Activated CD8-positive, alpha-beta T cell treated with anti-CD3 and anti-CD28 coated beads for 36 hours (primary cell): ENCODE measurements around the gene FAF1. TPM values are rescaled to one million over a fixed set of nuclear protein-coding genes. Genes with fewer than 3 reads are reported as not detected.
"Not testable (repeated sequence)": the region's sequence is repeated elsewhere in the genome, so short reads cannot be mapped to it uniquely, and the experiment has no call there.

Experiments
- ATAC-seq: fragments of 200-7000 bp; cut with Tn5 transposase; one replicate; pipeline ENCODE4 v1.10.0; 2021; ENCODE audit warnings: mild to moderate bottlenecking, moderate library complexity
- CTCF ChIA-PET: fragments of 350-600 bp; sonication (Branson Sonifier 250); formaldehyde crosslinking; loops from one replicate; lab custom pipeline; 2021; ENCODE audit warnings: antibody characterized with exemption; lab: Charles Lee
- POLR2A ChIA-PET: fragments of 350-600 bp; sonication (Branson Sonifier 250); formaldehyde crosslinking; loops from one replicate; lab custom pipeline; 2021; ENCODE audit warnings: antibody characterized with exemption; lab: Charles Lee
- DNase-seq: peaks from one replicate; pipeline ENCODE4 v3.0.0-alpha.2; 2020
- H3K27ac Mint-ChIP-seq: one replicate; pipeline ENCODE4 v1.8.0; 2021; ENCODE audit warnings: mild to moderate bottlenecking, mixed read lengths
- H3K27me3 Mint-ChIP-seq: one replicate; pipeline ENCODE4 v1.8.0; 2021; ENCODE audit warnings: mixed read lengths
- H3K36me3 Mint-ChIP-seq: one replicate; pipeline ENCODE4 v1.8.0; 2021; ENCODE audit warnings: low read depth, mixed read lengths
- H3K4me1 Mint-ChIP-seq: one replicate; pipeline ENCODE4 v1.8.0; 2021; ENCODE audit warnings: low read depth, mixed read lengths
- H3K4me3 Mint-ChIP-seq: one replicate; pipeline ENCODE4 v1.8.0; 2021; ENCODE audit warnings: mild to moderate bottlenecking, moderate library complexity, mixed read lengths
- H3K9me3 Mint-ChIP-seq: one replicate; pipeline ENCODE4 v1.8.0; 2021; ENCODE audit warnings: mixed read lengths
- intact Hi-C: fragments of 100-400 bp; cut with micrococcal nuclease; formaldehyde crosslinking; loops from one replicate; pipeline ENCODE4 v1.10.0; 2022
- total RNA-seq, 2 experiments: library from RNA; stranded (reverse); gene quantifications; one replicate each; pipeline ENCODE4 v1.2.3, GENCODE V29; 2021
- TF ChIP-seq, protein P1 (sequence below): fragments of 200-600 bp; IDR thresholded peaks from one replicate; pipeline ENCODE4 v1.8.0; 2022; ENCODE audit warnings: antibody characterized with exemption, mild to moderate bottlenecking

The FAF1 gene
- total RNA-seq, 2 experiments from 2014 or later: 82.2 to 87.0 TPM

DNA sequence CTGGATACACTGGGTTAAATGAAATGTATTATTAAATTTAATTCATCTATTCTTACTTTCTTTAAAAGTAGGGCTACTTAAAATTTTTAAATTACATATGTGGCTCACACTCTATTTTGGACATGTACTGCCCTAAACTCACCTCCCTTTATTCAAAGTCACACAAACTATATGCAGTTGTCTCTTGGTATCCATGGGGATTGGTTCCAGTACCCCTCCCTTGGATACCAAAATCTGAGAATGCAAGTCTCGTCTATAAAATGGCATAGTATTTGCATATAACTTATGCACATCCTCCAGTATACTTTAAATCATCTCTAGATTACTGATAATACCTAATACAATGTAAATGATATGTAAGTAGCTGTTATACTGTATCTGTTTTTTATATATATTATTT lies 57.6 kb downstream of the FAF1 start:
- Mint-ChIP-seq H3K4me3 (no peak overlapping the region), H3K4me1 (peaks cover 10% of the 10 kb centered on the region), H3K27me3 (no peaks in the 10 kb centered on the region), H3K27ac (no peak overlapping the region), H3K36me3 (peaks cover 7% of the 10 kb centered on the region), H3K9me3 (peaks cover 4% of the 10 kb centered on the region)
- ChIA-PET POLR2A (no interaction called here), CTCF (interaction anchor here (1.5 kb wide), 1 partner anchor 27 kb away, joined by 6 read pairs; no protein-coding TSS in a partner anchor)
- TF ChIP-seq, protein P1, sequence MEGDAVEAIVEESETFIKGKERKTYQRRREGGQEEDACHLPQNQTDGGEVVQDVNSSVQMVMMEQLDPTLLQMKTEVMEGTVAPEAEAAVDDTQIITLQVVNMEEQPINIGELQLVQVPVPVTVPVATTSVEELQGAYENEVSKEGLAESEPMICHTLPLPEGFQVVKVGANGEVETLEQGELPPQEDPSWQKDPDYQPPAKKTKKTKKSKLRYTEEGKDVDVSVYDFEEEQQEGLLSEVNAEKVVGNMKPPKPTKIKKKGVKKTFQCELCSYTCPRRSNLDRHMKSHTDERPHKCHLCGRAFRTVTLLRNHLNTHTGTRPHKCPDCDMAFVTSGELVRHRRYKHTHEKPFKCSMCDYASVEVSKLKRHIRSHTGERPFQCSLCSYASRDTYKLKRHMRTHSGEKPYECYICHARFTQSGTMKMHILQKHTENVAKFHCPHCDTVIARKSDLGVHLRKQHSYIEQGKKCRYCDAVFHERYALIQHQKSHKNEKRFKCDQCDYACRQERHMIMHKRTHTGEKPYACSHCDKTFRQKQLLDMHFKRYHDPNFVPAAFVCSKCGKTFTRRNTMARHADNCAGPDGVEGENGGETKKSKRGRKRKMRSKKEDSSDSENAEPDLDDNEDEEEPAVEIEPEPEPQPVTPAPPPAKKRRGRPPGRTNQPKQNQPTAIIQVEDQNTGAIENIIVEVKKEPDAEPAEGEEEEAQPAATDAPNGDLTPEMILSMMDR: no peak
- DNase-seq: no peak
- ATAC-seq: no peak
- intact Hi-C loops: no loop called here

DNA sequence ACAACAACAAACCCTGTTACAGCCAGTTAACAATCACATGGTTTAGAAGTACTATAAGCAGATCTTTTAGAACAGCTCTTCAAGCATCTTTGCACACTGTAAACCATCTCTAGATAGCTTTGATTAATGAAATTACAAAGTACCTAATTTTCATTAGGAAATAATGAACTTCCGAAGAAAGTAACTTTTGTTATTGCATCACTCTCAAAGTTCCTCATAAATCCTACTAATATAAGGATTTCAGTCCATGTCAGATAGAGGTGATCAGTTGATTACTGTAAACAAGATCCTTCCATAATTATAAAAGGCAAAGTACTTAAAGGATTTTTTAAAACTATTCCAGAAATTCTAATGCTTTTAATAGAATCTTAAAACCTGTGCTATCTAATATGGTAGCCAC lies 58.2 kb downstream of the FAF1 start:
- H3K36me3 Mint-ChIP-seq: peaks cover 7% of the 10 kb centered on the region
- TF ChIP-seq, protein P1: no peak
- ChIA-PET POLR2A (no interaction called here), CTCF (interaction anchor here (1.5 kb wide), 1 partner anchor 28 kb away, joined by 6 read pairs; no protein-coding TSS in a partner anchor)
- H3K27ac Mint-ChIP-seq: no peak overlapping the region
- ATAC-seq: no peak
- peaks cover 10% of the 10 kb centered on the region for H3K4me1 Mint-ChIP-seq
- H3K9me3 Mint-ChIP-seq: peaks cover 4% of the 10 kb centered on the region
- DNase-seq: no peak
- no peak overlapping the region for H3K4me3 Mint-ChIP-seq
- intact Hi-C loops: no loop called here
- H3K27me3 Mint-ChIP-seq: no peaks in the 10 kb centered on the region

DNA sequence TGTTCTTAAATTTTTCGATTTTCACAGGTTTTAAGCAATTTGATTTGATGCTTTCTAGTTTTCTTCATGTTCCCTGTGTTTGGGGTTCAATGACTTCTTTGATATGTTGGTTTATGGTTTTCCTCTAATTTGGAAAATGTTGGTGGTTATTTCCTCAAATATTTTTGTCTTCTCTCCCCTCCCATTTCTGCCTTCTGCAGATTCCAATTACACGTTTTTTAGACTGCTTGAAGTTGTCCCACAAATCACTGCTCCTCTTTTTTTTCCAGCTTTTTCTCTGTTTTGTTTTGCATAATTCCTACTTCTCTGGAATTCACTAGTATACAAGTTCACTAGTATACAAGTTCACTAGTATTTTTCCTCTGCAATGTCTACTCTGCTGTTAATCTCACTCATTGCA lies 61.3 kb downstream of the FAF1 start:
- H3K27ac Mint-ChIP-seq: no peak overlapping the region
- H3K9me3 Mint-ChIP-seq: no peaks in the 10 kb centered on the region
- H3K4me3 Mint-ChIP-seq: no peak overlapping the region
- no peaks in the 10 kb centered on the region for H3K27me3 Mint-ChIP-seq
- ChIA-PET CTCF (no interaction called here), POLR2A (no interaction called here)
- no peak for DNase-seq
- peaks cover 25% of the 10 kb centered on the region for H3K4me1 Mint-ChIP-seq
- intact Hi-C loops: no loop called here
- TF ChIP-seq, protein P1: no peak
- ATAC-seq: no peak
- H3K36me3 Mint-ChIP-seq: peaks cover 11% of the 10 kb centered on the region

DNA sequence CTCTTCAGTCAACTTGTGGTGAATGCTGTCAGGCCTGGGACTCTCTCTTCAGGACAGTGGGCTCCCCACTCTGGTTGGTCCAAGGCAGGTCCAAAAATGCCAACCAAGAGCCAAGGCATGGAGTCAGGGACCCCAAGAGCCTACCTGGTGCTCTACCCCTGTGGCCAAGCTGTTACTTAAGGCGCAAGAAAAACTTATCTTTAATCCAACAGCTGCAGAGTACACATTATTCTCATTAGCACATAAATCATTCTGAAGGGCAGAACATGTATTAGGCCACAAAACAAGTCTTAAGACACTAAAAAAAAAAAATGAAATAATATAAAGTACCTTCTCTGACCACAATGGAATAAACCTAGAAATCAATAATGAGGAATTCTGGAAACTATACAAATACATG lies 65.7 kb downstream of the FAF1 start:
- no peak overlapping the region for H3K4me3 Mint-ChIP-seq
- H3K27ac Mint-ChIP-seq: no peak overlapping the region
- H3K4me1 Mint-ChIP-seq: peaks cover 23% of the 10 kb centered on the region
- TF ChIP-seq, protein P1: no peak
- ATAC-seq (no peak), DNase-seq (no peak)
- ChIA-PET POLR2A (no interaction called here), CTCF (interaction anchor here (1.7 kb wide), 1 partner anchor 120 kb away, joined by 6 read pairs; no protein-coding TSS in a partner anchor)
- peaks cover 3% of the 10 kb centered on the region for H3K9me3 Mint-ChIP-seq
- peaks cover 25% of the 10 kb centered on the region for H3K36me3 Mint-ChIP-seq
- H3K27me3 Mint-ChIP-seq: no peaks in the 10 kb centered on the region
- intact Hi-C loops: no loop called here

DNA sequence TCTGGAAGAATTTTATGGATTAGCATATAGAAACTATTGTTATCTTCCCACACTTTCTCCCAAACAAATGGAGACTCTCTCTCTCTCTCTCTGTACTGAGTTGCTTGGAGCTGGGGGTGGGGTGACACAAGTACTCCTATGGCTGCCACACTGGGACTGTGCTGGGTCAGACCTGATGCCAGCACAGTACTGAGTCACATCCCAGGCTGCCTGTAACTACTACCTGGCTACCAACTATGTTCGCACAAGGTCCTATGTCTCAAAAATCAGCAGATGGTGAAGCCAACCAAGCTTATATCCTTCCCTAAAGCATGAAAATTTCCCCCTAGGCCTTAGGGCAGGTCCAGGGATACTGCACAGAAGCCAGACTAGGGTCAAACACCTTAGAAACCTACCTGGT lies 66.6 kb downstream of the FAF1 start:
- Mint-ChIP-seq H3K9me3 (peaks cover 3% of the 10 kb centered on the region), H3K4me3 (no peak overlapping the region), H3K4me1 (peaks cover 18% of the 10 kb centered on the region), H3K36me3 (peaks cover 21% of the 10 kb centered on the region), H3K27ac (no peak overlapping the region), H3K27me3 (no peaks in the 10 kb centered on the region)
- POLR2A ChIA-PET: no interaction called here
- ATAC-seq (no peak), DNase-seq (no peak)
- intact Hi-C loops: no loop called here
- TF ChIP-seq, protein P1: no peak
- CTCF ChIA-PET: no interaction called here

DNA sequence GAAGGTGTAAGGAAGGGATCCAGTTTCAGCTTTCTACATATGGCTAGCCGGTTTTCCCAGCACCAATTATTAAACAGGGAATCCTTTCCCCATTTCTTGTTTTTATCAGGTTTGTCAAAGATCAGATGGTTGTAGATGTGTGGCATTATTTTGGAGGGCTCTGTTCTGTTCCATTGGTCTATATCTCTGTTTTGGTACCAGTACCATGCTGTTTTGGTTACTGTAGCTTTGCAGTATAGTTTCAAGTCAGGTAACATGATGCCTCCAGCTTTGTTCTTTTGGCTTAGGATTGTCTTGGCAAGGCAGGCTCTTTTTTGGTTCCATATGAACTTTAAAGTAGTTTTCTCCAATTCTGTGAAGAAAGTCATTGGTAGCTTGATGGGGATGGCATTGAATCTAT lies 72.5 kb downstream of the FAF1 start:
- H3K36me3 Mint-ChIP-seq, H3K27me3 Mint-ChIP-seq, H3K4me1 Mint-ChIP-seq, intact Hi-C loops, H3K4me3 Mint-ChIP-seq, POLR2A ChIA-PET, CTCF ChIA-PET, H3K27ac Mint-ChIP-seq, DNase-seq, ATAC-seq: not testable (repeated sequence)
- H3K9me3 Mint-ChIP-seq: peaks cover 17% of the 10 kb centered on the region
